GM19397 (cell line): ENCODE results near the gene CNPY4.
"Not testable (repeated sequence)": the region's sequence is repeated elsewhere in the genome, so short reads cannot be mapped to it uniquely, and the experiment has no call there.

ENCODE experiments used
- ATAC-seq: cut with Tn5 transposase; IDR thresholded peaks from one replicate; pipeline ENCODE4 v1.9.1; 2021; ENCODE audit warnings: mild to moderate bottlenecking, moderate library complexity; ENCODE audit not compliant: unreplicated experiment

Gene CNPY4

DNA sequence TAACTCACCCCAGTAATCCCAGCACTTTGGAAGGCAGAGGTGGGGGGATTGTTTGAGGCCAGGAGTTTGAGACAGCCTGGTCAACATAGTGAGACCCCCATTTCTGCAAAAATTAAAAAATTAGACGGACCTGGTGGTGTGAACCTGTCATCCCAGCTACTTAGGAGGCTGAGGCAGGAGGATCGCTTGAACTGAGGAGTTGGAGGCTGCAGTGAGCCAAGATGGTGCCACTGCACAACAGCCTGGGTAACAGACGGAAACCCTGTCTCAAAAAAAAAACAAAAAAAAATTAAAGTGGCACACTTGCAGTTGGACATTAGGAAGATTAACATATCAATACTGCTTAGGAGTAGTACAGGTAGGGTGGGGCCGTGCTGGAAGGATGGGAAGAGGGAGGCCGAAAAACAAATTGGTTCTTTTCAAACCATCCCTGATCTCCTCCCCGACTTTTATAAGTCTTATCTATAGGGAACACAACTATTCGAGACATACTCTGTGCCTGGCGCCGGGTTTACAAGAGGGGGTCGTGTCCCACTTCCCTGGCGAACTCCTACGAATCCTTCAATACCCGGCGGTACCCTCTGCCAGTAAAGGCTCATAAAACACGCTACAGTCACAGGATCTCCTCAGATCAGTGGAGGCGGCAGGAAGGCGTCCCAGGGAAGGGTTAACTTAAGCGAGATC lies 904 bp upstream of the CNPY4 start:
- no peak for ATAC-seq

DNA sequence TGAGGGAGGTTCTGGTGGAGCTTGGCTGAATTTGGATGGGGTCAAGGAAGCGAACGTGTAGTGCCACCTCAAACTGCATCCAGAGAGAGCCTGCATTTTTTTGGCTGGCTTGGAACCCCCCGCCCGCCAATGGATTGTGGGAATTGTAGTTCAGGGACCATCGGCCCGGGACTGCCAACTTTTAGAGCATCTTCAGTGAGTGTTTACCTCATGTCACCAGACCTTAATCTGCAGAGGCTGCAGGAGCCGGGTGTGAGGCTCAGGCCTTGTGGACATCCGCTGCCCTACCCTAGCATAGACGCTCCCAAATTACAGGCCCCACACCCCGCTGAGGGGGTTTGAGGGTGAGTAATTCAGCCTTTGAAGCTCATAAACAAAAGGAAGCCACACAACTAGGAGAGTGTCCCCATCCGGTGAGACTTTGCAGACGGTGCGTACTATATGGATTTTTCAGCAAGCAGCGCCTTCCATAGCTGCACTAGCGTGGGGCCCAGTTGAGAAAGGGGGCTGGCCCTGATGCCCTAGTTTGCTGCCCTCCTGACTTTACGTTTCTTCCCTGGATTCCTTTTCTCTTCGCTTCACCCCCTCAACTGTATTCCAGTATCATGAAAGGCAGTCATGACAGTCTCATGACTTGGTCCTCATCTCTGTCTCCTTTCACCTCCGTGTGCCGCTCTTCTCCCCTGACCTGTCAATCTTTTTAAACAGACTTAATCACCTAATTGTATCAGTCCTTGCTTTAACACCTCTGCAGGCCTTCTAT lies 717 bp downstream of the CNPY4 start:
- ATAC-seq: peak; percentile 26

DNA sequence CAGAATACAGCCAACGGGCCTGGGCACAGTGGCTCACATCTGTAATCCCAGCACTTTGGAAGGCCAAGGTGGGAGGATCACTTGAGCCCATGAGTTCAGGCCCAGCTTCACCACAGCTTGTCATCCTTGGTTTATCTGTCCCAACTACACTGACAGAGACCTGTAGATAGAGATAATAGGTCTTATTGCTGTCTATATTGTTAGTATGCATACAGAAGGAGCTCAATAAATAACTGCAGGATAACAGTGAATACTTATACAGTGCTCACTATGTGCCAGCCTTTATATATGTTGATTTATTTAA lies 1.3 kb downstream of the CNPY4 start:
- no peak for ATAC-seq

DNA sequence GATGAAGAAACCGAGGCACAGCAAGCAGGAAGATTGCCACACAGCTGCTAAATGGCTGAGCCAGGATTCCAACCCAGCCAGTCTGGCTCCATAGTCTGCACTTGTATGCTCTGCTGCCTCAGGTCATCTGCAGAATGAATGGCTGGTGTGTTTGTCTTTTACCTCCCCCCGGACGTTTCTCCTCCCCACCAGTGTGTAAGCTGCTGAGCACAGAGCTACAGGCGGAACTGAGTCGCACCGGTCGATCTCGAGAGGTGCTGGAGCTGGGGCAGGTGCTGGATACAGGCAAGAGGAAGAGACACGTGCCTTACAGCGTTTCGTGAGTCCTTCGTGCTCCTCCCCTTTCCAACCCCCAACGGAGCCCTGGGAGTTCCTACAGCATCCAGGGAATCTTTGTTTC lies 2.6 kb downstream of the CNPY4 start:
- no peak for ATAC-seq

DNA sequence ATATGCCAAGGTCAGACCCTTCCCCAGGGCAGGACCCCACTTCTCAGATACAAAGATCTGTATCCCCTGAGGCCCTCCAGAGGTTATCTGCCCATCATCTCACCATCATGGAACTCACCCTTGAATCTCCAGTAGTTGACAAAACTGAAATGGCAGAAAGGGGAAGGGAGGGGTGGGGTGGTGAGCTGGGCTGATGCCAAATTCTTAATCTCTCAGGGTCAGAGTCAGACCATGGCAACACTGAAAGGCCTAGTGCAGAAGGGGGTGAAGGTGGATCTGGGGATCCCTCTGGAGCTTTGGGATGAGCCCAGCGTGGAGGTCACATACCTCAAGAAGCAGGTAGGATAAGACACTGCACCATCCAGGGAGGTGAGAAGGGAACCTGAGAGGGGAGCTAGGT lies 3.1 kb downstream of the CNPY4 start:
- ATAC-seq: no peak

DNA sequence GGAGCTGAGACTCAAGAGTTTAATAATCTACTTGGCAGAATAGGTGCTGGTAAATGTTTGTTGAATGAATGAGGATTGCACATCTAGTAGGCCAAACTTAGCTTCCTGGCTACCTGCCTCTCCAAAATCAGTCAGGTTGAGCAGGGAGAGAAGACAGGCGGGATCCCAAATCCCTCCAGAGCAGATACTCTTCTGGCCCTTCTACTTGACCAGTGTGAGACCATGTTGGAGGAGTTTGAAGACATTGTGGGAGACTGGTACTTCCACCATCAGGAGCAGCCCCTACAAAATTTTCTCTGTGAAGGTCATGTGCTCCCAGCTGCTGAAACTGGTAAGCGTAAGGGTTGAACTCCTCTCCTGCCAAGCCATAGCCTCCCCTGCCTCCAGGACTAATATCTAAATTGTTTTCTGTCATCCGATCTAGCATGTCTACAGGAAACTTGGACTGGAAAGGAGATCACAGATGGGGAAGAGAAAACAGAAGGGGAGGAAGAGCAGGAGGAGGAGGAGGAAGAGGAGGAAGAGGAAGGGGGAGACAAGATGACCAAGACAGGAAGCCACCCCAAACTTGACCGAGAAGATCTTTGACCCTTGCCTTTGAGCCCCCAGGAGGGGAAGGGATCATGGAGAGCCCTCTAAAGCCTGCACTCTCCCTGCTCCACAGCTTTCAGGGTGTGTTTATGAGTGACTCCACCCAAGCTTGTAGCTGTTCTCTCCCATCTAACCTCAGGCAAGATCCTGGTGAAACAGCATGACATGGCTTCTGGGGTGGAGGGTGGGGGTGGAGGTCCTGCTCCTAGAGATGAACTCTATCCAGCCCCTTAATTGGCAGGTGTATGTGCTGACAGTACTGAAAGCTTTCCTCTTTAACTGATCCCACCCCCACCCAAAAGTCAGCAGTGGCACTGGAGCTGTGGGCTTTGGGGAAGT lies 5.1 kb downstream of the CNPY4 start:
- no peak for ATAC-seq

DNA sequence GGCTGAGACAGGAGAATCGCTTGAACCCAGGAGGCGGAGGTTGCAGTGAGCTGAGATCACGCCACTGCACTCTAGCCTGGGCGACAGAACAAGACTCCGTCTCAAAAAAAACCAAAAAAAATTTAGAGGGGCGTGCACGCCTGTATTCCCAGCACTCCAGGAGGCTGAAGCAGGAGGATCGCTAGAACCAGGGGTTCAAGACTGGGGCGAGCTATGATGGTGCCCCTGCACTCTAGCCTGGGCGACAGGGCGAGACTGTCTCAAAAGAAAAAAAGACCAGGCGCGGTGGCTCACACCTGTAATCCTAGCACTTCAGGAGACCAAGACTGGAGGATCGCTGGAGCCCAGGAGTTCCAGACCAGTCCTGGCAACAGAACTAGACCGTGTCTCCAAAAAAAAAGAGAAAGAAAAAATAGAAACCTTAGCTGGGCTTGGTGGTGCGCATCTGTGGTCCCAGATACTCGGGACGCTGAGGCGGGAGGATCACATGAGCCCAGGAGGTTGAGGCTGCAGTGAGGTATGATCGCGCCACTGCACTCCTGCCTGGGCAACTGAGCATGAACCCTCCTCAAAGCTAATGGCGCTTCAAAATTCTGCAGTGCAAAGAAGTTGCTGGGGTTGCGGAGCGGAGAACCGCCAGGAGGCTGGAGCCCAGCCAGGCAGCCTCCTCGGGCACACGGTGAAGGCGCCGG lies 7.0 kb downstream of the CNPY4 start:
- ATAC-seq: no peak

DNA sequence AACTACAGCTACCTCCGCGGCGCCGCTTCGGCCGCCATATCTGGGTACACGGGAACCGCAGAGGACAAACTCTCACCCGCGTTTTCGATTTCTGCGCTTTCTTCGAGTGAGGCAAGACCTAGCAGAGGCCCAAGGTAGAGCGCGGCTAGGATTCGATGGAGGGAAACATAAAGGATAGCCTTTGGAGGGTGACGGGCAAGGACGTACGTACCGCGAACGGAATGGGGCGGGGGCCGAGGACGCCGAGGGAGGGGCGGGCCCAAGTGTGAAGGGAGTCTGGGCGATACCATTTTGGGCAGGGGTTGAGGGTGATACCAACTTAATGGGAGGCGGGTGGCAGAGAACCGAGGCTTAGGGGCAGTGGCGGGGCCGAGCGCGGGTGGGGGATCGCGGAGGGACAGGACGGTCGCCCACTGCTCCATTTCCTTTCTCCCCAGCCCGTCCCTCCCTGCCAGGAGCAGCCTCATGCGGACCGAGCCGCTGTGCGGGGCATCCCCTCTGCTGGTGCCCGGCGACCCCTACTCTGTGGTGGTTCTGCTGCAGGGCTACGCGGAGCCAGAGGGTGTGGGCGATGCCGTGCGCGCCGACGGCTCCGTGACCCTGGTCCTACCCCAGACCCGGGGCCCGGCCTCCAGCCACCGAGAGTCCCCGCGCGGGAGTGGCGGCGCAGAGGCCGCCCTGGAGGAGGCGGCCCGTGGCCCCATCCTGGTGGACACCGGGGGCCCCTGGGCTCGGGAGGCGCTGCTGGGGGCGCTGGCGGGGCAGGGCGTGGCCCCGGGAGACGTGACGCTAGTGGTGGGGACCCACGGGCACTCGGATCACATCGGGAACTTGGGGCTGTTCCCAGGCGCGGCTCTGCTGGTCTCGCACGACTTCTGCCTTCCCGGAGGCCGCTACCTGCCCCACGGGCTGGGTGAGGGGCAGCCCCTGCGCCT lies 7.8 kb downstream of the CNPY4 start, which contains the start of gene MBLAC1:
Gene MBLAC1, plus strand, starts transcription at position 37 of the 935 bp plus-strand sequence. Its CDS starts 429 bp downstream, at position 466.
- ATAC-seq: peak; percentile 65

DNA sequence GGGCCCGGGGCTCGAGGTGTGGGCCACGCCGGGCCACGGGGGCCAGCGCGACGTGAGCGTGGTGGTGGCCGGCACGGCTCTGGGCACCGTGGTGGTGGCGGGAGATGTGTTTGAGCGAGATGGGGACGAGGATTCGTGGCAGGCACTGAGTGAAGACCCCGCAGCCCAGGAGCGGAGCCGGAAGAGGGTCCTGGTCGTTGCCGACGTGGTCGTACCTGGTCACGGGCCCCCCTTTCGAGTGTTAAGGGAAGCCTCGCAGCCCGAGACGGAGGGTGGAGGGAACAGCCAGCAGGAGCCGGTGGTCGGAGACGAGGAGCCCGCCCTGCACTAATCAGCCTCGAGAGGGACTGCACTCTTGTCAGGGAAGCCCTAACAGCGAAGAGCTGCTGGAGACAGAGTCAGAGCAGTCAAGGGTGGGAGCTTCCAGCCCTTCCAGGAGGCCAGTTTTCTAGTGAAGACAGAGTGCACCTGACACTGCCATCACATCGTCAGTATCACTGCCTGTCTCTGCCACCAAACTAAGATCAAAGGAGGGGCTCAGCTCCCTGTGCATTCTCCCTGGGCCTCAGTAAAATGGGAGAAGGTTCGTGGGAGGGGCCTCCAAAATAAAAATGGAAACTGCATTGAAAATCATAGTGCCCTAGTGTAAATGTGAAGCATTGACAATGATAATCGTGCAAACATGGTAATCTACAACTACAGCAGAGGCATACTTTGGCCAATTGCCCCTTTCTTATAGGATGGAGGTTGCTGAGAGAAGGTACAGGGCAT lies 8.6 kb downstream of the CNPY4 start:
- no peak for ATAC-seq

DNA sequence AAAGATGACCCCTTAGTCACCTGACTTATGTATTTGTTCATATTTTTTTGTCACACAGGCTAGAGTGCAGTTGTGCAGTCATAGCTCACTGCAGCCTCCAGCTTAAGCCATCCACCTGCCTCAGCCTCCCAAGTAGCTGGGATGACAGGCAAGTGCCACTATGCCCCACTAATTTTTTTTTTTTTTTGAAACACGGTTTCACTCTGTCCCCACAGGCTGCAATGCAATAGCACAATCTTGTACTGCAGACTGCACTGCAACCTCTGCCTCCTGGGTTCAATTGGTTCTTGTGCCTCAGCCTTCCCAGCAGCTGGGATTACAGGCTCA lies 9.2 kb downstream of the CNPY4 start:
- no peak for ATAC-seq

DNA sequence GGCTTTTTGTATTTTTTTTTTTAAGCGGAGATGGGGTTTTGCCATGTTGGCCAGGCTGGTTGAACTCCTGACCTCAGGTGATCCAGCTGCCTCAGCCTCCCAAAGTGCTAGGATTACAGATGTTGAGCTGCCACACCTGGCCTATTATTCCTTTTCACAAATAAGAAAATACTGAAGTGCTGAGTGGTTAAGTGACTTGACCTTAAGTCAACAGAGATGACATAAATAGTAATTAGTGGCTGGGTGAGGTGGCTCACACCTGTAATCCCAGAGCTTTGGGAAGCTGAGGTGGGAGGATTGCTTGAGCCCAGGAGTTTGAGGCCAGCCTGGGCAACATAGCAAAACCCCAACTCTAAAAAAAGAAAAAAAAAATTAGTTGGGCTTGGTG lies 10.8 kb downstream of the CNPY4 start:
- ATAC-seq: not testable (repeated sequence)

DNA sequence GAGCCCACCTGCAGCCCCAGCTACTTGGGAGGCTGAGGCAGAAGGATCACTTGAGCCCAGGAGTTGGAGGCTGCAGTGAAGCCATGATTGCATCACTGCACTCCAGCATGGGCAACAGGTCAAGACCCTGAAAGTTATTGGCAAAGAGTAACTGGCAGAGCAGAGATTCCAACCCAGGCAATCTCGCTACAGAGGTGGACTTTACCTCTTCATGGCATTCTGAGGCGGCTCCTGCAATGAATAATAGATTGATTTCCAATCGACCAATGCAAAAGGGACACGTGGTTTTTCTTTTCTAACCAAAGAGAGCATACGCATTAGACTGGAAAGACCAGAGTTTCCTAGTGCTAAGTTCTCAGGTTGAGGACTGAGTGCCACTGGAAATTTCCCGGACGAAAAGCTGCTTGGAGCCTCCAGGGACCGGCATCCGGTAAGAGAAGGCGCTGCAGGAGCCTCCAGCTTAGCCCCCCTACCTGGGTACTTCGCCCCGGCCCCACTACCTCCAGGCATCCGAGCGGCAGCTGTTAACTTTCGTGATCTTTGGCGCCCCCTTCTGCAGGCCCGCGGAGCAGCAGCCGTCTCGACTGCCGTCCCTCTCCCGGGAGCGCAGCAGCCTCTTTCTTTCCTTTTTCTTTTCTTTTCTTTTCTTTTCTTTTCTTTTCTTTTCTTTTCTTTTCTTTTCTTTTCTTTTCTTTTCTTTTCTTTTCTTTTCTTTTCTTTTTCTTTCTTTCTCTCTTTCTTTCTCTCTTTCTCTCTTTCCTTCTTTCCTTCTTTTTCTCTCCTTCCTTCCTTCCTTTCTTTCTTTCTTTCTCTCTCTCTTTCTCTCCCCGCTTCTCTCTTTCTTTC lies 11.4 kb downstream of the CNPY4 start:
- ATAC-seq: no peak

DNA sequence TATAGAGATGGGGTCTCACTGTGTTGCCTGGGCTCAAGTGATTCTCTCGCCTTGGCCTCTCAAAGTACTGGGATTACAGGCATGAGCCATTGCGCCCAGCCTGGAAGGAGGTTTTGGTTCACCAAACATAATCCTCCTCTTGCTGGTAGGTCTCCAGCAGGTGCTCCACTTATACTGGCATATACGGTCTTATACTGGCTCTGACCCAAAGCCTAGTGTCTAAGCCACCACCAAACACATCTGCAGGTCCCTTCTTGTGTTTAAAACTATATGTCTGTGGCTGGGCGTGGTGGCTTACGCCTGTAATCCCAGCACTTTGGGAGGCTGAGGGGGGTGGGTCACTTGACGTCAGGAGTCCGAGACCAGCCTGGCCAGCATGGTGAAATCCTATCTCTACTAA lies 12.7 kb downstream of the CNPY4 start:
- no peak for ATAC-seq

DNA sequence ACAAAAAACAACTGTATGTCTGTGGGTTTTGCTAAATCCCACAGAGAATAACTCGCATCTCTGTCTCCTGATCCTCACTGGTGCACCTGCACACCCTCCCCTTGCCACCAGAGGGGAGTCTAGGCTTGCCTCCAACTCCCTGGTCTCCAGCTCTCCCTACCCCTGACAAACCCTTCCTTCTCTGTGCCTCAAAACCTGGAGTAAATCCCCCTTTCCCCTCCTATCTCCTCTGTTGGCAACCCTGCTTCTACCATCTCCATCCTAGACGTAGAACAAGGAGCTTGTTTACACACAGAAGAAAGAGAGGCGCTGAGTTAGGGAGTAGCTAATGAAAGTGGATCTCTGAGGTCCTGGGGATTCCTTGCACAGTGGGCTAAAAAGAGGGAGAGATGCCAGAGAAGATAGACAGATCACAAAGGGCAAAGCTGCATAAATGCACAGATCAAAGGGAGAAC lies 13.3 kb downstream of the CNPY4 start:
- no peak for ATAC-seq

DNA sequence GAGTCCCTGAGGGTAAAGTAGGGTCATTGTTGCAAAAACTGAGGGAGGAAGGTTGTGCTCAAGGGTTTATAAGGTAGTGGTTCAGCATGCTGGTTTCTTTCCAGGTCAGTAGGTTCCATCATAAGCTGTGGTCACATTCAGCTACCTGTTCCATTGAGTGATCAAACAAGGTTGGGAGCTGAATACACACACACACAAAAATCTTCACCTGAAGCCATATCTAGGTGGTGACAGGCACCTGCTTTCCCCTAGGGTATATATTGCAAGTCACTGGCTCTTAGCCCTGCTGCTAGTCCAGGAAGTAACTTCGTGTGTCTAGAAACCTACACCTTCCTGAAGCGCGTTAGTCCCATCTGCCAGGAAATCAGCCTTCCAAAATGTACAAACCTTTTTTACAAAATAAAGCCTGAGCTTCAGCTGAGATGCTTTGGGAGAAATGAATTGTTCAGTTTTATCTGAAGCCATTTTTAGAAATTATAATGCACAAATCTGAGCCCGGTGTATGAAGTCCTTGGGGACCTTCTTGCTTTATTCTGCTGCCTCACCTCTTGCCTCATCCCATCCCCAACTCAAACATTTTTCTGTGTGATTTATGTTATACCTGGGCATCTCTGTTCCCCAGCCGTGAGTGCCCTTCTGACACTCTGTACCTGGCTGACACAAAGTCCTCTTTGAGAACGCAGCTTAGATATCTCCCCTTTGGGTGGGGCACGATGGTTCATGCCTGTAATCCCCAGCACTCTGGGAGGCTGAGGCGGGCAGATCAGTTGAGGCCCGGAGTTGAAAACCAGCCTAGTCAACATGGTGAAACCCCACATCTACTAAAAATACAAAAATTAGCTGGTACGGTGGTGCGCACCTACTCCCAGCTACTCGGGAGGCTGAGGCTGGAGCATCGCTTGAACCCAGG lies 18.7 kb downstream of the CNPY4 start:
- no peak for ATAC-seq

DNA sequence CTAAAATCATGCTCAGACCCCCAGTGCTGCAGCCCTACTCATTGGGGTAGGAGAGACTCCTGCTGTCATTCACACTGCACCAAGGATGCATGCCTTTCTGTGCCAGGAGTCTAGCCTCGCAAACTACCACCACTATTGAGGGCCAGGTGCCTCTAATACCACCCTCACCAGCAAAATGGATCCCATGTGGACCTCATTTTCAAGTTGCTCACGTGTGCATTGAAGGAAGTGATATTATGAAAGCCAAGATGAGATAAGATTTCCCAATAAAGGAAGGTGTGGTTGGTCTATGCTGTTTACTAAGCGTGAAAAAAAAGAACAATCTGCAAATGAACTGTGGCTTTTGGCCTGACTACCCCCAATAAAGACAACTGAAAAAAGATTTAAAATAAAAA lies 22.1 kb downstream of the CNPY4 start:
- ATAC-seq: no peak

DNA sequence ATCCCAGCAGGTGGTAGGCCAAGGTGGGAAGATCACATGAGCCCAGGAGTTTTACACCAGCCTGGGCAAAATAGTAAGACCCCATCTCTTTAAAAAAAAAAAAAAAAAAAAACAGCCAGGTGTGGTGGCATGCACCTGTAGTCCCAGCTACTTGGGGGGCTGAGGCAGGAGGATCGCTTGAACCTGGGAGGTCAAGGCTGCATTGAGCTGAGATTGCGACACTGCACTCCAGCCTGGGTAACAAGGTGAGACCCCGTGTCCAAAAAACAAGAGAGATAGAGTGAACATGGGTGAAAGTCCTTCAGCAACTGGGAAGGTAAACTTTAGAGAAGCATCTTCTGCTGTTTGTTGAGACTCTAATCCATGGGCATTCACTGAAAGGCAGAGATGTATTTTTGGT lies 23.0 kb downstream of the CNPY4 start:
- ATAC-seq: no peak
